IPS-18a (cell line): ENCODE measurements around the gene BRMS1L.
"Not testable (repeated sequence)": the region's sequence is repeated elsewhere in the genome, so short reads cannot be mapped to it uniquely, and the experiment has no call there.

Experiments used
- H3K27ac ChIP-seq: one replicate; pipeline ENCODE4 v1.5.1; 2013; ENCODE audit warnings: low read length
- H3K27me3 ChIP-seq: one replicate; pipeline ENCODE4 v1.6.1; 2013; ENCODE audit warnings: mild to moderate bottlenecking, low read length; ENCODE audit not compliant: control insufficient read depth, insufficient read depth
- H3K36me3 ChIP-seq: one replicate; pipeline ENCODE4 v1.6.1; 2013; ENCODE audit warnings: low read depth, low read length; ENCODE audit not compliant: control insufficient read depth
- H3K4me1 ChIP-seq: one replicate; pipeline ENCODE4 v1.6.1; 2013; ENCODE audit warnings: low read depth, low read length; ENCODE audit not compliant: control insufficient read depth
- H3K4me3 ChIP-seq: one replicate; pipeline ENCODE4 v1.5.1; 2013; ENCODE audit warnings: low read length
- H3K9ac ChIP-seq: one replicate; pipeline ENCODE4 v1.6.1; 2013; ENCODE audit warnings: mild to moderate bottlenecking, low read length, moderate library complexity
- H3K9me3 ChIP-seq: one replicate; pipeline ENCODE4 v1.6.1; 2013; ENCODE audit warnings: low read depth, low read length; ENCODE audit not compliant: control insufficient read depth

Gene BRMS1L, protein sequence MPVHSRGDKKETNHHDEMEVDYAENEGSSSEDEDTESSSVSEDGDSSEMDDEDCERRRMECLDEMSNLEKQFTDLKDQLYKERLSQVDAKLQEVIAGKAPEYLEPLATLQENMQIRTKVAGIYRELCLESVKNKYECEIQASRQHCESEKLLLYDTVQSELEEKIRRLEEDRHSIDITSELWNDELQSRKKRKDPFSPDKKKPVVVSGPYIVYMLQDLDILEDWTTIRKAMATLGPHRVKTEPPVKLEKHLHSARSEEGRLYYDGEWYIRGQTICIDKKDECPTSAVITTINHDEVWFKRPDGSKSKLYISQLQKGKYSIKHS

DNA sequence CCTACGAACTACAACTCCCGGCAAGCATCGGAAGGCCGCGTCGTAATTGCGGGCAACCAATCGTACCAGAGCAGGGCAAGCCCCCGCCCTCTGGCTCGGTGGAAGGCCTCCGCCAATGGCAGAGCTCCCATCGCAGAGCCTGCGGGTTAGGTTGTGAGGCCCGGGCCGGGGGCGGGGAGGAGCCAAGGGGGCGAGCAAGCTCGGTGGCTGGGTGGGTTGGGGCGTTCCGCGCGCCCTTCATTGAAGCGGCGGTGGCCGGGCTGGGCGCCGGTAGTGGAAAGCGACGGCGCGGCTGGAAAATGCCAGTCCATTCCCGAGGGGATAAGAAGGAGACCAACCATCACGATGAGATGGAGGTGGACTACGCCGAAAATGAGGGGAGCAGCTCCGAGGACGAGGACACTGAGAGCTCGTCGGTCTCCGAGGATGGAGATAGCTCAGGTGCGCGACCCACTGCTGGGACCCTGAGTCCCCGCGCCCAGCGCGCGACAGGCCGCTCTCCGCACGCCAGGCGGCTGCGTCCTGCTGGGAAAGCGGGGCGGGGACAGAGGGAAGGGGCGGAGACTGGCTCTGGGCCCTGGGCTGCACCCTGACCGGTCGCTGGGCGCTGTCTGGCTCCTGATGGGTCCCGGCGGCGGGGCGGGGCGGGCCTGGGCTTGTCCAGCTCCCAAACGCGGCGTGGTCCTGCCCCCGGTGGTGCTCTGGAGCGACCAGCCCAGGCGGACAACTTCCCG lies at the start of gene BRMS1L:
Gene BRMS1L (plus strand): TSS at position 121 of the 734 bp plus-strand sequence. CDS start 179 bp downstream, at position 300.
- Histone ChIP-seq H3K4me1 (peaks cover 6% of the 10 kb centered on the region), H3K9ac (peak within 1 kb of the TSS; percentile 71), H3K27me3 (no peaks in the 10 kb centered on the region), H3K9me3 (no peaks in the 10 kb centered on the region), H3K36me3 (no peaks in the 10 kb centered on the region), H3K4me3 (peak within 1 kb of the TSS; percentile 85), H3K27ac (no peak within 1 kb of the TSS)

DNA sequence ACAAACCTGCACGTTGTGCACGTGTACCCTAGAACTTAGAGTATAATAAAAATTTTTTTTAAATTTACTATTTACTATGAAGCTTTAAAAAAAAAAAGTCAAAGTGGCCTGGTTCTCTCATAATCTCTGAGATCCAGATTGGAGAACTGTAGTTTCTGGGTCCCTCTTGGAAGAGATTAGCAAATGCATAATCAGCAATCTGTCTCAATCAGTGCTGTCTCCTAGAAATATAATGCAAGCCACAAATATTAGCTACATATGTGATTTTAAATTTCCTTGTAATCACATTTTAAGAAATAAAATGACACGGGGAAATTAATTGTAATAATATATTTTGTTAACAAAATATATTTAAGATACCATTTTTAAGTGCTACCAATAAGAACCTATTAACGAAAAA lies 49.3 kb upstream of the BRMS1L start:
- H3K4me1 ChIP-seq: no peaks in the 10 kb centered on the region
- no peaks in the 10 kb centered on the region for H3K36me3 ChIP-seq
- H3K27me3 ChIP-seq: no peaks in the 10 kb centered on the region

DNA sequence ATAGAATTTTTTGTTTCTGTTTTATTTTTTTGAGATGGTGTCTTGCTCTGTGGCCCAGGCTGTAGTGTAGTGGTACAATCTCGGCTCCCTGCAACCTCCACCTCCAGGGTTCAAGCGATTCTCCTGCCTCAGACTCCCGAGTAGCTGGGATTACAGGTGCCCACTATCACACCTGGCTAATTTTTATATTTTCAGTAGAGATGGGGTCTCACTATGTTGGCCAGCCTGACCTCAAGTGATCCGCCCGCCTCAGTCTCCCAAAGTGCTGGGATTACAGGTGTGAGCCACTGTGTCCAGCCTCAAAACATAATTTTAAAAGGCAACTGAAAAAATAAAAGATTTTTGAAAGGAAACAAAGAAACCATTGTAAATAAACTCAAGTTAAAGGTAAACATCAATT lies 48.6 kb upstream of the BRMS1L start:
- H3K9ac ChIP-seq, H3K36me3 ChIP-seq, H3K4me1 ChIP-seq, H3K27ac ChIP-seq, H3K4me3 ChIP-seq, H3K27me3 ChIP-seq, H3K9me3 ChIP-seq: not testable (repeated sequence)

More for the DNA sequence above, 49.3 kb upstream of the BRMS1L start:
- H3K4me3 ChIP-seq: no peak overlapping the region
- H3K9ac ChIP-seq: no peak overlapping the region
- no peak overlapping the region for H3K27ac ChIP-seq
- H3K9me3 ChIP-seq: no peaks in the 10 kb centered on the region

- Histone ChIP-seq H3K9me3 (no peaks in the 10 kb centered on the region), H3K27ac (no peak overlapping the region), H3K27me3 (no peaks in the 10 kb centered on the region), H3K36me3 (no peaks in the 10 kb centered on the region), H3K9ac (no peak overlapping the region), H3K4me1 (no peaks in the 10 kb centered on the region), H3K4me3 (no peak overlapping the region)
Measured at GRCh38 chr14:35779368-35779767, 46.8 kb upstream of the BRMS1L start.

DNA sequence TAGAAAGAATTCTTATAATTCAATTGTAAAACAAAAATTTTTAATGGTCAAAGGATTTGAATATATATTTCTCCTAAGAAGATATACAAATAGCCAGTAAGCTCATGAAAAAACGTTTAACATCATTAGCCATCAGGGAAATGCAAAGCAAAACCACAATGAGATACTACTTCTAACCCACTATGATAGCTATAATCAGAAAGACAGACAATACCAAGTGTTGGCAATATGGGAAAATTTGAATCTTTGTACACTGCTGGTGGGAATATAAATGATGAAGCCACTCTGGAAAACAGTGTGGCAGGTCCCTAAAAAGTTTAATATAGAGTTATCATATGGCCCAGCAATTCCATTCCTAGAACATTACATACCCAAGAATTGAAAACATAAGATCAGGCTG lies 42.4 kb upstream of the BRMS1L start:
- no peaks in the 10 kb centered on the region for H3K4me1 ChIP-seq
- no peak overlapping the region for H3K4me3 ChIP-seq
- no peak overlapping the region for H3K27ac ChIP-seq
- no peak overlapping the region for H3K9ac ChIP-seq
- H3K36me3 ChIP-seq: no peaks in the 10 kb centered on the region
- H3K9me3 ChIP-seq: no peaks in the 10 kb centered on the region
- H3K27me3 ChIP-seq: no peaks in the 10 kb centered on the region

GRCh38 chr14:35786856-35787255 lies 39.3 kb upstream of the BRMS1L start:
- Histone ChIP-seq H3K27me3 (no peaks in the 10 kb centered on the region), H3K36me3 (no peaks in the 10 kb centered on the region), H3K9ac (no peak overlapping the region), H3K27ac (no peak overlapping the region), H3K4me1 (no peaks in the 10 kb centered on the region), H3K9me3 (no peaks in the 10 kb centered on the region), H3K4me3 (no peak overlapping the region)

GRCh38 chr14:35789651-35790050 lies 36.5 kb upstream of the BRMS1L start:
- Histone ChIP-seq H3K36me3 (no peaks in the 10 kb centered on the region), H3K4me1 (no peaks in the 10 kb centered on the region), H3K4me3 (no peak overlapping the region), H3K27ac (no peak overlapping the region), H3K9ac (no peak overlapping the region), H3K9me3 (no peaks in the 10 kb centered on the region), H3K27me3 (no peaks in the 10 kb centered on the region)

GRCh38 chr14:35797796-35798195 lies 28.3 kb upstream of the BRMS1L start:
- Histone ChIP-seq H3K4me3 (no peak overlapping the region), H3K9me3 (no peaks in the 10 kb centered on the region)

DNA sequence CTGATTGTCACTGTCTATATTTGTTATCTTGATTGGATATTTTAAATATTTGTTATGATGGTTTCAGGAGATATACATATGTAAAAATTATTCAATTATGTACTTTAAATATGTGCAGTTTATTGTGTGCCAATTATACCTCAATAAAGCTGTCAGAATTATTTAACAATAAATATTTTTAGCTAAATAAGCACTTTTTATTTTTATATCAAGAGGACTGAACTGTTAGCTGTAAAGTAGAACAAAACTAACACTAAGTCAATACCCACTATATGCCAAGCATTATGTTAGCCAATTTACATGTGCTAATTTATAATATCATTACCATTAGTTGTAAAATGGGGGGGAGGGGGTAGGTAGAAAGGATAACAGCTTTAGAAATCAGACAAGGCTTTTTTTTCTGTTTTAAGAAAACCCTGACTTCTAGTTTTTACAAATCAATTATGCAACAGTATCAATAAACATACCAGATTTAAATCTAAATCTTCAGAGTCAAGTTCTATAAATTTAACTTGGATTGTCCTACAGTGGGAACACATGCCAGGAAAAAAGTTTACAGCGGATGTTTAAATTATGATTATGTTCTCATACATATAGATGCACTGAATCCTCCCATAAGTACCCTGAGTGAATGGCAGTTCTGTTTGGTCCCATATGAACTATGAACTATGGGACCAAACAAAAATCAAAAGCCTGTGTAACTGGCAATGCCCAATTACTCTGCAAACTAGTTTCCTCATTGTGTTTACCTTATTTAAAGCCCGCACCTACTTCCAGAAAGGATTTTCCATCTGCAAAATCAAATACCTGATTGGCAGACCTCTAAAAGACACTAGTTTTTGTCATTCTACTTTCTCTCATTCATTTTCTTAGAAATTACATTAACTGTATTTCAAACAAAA lies 19.9 kb upstream of the BRMS1L start:
- Histone ChIP-seq H3K9me3 (no peaks in the 10 kb centered on the region), H3K9ac (no peak overlapping the region), H3K4me3 (no peak overlapping the region), H3K36me3 (no peaks in the 10 kb centered on the region), H3K27ac (no peak overlapping the region), H3K4me1 (peaks cover 10% of the 10 kb centered on the region), H3K27me3 (no peaks in the 10 kb centered on the region)

More at GRCh38 chr14:35797796-35798195, 28.3 kb upstream of the BRMS1L start:
- Histone ChIP-seq H3K27me3 (no peaks in the 10 kb centered on the region), H3K36me3 (no peaks in the 10 kb centered on the region), H3K27ac (no peak overlapping the region), H3K9ac (no peak overlapping the region), H3K4me1 (no peaks in the 10 kb centered on the region)

DNA sequence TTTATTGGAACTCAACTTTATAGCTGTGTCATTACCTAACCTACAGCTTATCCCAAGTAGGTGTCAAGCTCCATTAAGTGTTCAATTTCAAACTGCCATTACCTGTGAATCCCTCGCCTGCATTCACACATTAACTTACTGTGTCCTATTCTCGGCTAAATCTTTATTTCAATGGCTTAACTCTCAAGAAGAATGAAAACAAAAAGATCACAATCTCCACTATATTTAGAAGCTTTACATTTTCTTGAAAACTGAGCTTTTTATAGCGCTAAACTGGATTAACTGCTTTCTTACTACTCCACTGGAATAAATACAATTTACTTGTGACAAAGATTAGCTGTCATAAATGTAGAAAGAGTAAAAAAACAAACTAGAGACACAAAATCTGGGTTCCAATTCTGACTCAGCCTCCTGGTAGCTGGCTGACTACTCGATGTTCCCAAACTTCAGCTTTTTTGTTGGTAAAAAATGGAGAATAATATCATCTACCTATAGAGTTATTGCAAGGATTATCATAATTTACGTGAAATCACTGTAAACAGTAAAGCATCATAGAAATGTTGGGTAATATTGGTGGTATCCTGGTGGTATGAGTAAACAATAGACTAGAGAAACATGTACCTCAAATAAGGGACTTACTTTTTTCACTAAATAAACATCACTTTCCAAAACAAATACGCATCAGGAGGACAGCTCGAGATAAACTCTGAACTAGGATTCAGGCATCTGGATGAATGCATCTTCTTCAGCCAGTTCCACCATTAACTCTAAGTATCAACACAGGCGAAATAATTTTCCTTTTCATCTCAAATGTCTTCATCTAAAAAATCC lies 18.8 kb upstream of the BRMS1L start:
- Histone ChIP-seq H3K9me3 (no peaks in the 10 kb centered on the region), H3K4me1 (peaks cover 10% of the 10 kb centered on the region), H3K9ac (no peak overlapping the region), H3K27me3 (no peaks in the 10 kb centered on the region), H3K27ac (no peak overlapping the region), H3K4me3 (peak overlapping the region; percentile 67), H3K36me3 (no peaks in the 10 kb centered on the region)
